GM19468 (cell line): ENCODE results near the gene MYH10.

Experiments used
- ATAC-seq: cut with Tn5 transposase; IDR thresholded peaks from one replicate; pipeline ENCODE4 v1.9.1; 2021; ENCODE audit warnings: mild to moderate bottlenecking, moderate library complexity, moderate number of reproducible peaks; ENCODE audit not compliant: unreplicated experiment; ENCODE audit errors: extremely low read depth

MYH10 gene

DNA sequence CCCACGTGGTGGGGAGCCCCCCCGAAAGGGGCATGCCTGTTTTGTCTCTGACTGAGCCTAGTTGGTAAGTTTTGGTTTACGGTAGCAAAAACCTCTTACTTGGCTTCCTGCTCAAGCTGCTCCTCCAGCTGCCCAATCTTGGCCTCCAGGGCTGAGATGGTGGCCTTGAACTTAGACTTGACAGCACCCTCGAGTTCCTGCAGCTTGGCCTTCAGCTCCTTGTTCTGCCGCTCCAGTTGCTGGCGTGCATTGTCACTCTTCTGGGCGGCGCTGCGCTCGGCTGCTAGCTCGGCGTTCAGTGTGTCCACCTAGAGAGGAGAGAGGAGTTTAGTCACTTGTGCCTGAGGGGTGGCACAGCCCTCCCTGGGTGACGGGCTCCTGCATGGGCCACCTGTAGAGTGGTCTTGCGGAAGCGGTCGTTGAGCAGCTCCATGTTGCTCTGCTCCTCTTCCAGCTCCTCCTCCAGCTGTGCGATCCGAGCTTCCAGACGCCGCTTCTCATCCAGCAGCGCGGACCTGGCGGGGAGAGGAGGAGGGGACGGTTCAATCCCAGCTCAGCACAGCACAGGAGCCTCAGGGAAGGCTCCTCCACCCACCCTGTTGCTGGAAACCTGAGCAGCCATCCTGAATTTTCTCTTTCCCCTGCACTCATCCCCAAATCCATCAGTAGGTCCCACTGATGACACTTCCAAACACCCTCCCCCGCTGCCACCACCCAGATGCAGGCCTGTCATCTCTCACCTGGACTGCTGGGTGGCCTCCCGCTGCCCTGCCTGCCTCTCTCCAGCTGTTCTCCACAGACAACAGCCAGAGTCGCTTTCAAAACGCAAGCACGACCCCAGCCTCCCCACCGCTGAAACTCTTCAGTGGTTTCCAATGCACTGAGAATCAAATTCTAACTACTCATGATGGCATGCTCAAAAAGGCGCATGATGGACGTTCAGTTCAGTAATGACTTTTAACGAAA, 150.2 kb downstream of the MYH10 start:
- no peak for ATAC-seq

DNA sequence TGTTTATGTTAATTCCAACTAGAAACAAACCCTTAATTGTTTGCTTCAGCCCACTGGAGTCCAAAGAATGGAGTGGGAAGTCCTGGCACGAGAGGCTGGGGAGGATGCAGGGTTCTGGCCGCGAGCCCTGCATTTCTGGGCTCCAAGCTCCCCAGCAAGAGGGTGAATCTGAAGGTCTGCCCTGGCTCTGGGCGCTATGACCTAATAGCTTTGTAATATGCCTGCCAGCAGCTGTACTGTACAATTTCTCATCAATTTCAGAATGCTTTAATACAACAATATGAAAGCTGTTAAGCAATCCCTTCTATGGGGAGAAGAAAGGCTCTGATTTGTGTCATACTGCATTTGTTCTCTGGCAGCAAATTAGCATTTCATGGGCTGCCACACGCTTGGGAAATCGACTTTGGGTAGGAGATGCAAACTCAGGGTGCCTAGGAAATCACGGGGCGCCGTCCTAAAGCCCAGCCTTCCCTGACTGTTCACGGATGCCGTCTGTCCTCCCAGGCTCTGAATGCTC, 151.0 kb downstream of the MYH10 start:
- no peak for ATAC-seq

DNA sequence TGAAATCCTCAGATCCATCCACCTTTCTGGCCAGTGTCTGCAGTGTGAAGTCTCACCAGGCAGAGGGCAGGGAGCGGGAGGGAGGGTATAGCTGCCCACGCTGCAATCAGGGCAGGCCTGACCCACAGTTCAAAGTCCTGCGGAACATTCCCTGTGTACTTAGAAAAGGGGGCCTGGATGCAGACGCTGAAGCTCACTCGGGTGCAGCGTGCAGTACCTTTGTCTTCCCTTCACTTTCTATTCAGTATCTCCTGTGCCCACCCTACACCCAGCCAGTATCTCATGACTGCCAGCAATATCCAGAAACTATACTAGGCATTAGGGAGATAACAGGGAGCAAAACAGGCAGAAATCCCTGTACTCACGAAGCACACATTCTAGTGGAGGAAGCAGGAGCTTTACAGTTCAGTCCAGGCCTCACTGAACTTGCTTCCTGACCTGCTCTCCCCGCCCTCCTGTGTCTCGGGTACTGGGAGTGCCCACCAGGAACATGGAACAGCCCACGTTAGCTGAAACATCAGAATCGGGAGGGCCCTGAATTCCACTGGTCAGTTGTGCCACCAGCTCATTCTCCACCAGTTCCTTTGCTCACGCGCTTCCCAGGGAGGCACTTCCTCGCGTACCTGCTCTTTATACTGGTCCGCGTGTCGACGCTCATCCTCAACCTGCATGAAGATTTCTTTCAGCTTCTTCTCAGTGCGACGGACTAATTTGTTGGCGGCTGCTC, 152.6 kb downstream of the MYH10 start:
- no peak for ATAC-seq

DNA sequence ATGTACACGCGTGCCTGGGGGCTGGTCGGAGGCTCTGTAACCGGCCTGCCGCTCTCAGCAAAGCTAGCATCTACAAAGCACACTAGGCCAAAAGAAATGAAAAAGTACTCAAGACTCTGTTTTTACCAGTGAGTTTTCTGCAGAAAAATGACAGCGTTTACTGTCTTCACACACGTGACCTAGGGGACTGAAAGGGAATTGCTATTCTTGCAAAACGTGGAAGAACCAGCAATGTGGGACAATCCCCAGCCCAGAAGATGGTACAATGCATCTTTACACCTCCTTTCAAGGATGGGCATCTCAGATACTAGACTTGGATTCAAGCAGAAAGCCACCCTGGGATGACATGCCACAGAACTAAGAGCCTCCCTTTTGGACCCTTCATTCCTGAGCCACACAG, 153.4 kb downstream of the MYH10 start:
- no peak for ATAC-seq

DNA sequence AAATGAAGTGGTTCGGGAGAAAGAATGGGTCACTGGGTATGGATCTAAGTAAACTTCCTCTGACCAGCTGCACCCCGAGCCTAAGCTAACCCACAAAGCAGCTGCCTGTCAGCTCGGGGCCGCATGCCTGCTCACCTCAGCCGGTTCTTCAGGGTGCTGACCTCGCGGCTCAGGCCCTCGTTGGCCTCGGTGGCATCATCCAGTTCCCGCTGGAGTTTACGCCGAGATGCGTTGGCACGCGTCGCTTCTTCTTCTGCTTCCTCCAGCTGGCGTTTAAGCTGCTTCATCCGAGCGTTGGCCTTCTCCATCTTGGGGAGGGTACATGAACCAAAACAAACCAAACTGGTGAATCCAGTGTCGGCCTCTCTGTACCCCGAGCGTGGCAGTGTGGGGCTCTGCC, 153.8 kb downstream of the MYH10 start:
- no peak for ATAC-seq

DNA sequence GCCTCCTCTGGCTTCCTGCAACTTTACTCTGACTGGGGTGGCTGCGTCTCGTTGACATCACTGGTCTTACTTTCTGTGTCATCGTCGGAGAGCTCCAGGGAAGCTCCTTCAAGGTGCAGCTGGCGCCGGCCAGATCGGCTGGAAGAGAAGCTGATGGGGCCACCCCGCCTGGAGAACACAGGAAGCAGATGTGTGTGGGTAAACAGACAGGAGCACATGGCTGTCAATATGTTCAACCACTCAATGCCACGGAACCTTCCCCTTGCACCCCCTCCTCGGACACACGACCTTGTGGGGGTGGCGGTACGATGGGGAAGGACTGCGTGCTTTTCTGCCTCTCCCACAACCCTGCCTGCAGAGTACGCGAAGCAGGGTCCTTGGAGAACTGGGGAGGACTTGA, 154.7 kb downstream of the MYH10 start:
- no peak for ATAC-seq

DNA sequence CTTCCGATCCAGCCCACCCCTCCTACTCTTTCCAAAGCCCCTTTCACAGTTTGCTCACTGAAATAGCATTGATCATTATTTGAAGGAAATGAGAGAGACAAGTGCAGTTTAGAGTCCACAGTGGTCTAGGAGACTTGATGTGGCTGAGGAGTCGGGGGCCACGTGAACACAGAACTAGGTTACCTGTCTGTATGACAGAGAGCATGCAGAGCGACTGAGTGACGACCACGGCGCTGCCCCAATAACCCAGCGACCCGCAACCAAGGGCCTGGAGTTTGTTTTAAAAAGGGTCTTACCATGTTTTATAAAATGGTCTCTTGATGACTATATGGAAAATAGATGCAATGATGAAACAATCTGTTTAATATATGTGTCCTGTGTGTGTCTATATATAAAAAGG, 155.3 kb downstream of the MYH10 start:
- ATAC-seq, result no peak

DNA sequence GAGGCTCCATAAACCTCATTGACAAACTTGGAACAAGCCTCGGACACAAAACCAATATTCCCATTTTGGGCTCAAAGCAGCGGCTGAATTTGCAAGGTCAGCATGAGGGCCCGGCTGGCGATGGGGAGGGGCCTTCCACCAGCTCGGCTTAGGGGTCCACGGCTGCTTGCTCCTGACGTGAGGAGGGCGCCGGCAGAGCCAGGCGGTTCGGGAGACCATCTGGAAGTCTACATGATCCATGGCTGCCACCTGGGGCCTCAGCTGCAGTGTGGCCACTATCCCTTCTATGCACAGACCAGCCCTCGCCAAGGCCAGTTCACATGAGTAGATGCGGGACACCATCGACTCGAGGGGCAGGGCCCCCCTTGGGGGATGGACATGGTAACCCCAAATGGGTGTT, 155.7 kb downstream of the MYH10 start:
- ATAC-seq, result no peak

DNA sequence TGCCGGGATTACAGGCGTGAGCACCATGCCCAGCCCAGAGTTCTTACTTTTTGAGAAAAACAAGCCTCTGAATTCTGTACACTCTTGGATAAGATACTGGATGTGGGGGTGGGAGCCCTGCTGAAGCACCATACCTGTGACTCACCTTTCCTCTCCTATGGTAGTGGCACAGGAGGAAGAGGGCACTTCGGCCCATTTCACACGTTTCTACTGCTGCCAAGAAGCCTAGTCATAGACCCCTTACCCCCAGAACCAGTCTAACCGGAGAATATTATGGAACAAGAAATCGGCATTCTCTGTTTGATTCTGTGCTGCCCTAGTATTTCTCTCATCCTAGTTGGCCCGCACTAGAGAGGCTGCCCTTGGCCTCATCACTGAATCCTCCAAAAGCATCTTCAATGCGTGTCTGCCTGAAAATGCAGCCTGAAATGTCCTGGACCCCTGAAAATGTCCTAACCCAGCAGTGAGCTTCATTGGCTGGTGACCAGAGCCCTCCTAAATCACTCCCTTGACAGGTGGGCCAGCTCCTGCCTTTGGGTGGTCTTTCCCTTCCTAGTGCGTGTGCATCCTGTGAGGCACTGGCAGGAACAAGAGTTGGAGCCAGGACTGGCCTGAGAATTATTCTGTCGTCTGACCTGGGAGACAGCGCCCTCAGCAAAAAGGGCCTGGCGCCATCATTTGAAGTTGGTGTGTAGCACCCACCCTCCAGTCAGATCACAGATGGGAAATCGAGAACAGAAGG, 156.9 kb downstream of the MYH10 start:
- no peak for ATAC-seq

DNA sequence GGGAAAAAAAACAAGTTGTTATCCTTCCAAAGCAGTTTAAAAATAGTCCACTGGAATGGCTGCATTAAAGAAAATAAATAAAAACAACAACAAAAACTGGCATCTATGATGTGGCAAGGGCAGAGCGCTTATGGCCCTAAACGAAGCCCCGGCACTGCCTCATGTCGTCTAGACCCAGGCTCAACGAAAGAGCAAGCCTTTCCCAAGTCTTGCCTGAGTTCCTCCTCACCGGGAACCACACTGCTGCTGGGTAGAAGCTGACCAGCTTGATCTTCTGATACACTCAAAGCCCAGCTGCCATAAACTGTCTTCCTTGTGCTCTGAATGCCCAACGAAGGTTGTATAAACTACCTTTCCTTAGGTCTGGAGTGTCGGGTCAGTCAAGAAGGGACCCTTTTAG, 157.9 kb downstream of the MYH10 start:
- no peak for ATAC-seq

DNA sequence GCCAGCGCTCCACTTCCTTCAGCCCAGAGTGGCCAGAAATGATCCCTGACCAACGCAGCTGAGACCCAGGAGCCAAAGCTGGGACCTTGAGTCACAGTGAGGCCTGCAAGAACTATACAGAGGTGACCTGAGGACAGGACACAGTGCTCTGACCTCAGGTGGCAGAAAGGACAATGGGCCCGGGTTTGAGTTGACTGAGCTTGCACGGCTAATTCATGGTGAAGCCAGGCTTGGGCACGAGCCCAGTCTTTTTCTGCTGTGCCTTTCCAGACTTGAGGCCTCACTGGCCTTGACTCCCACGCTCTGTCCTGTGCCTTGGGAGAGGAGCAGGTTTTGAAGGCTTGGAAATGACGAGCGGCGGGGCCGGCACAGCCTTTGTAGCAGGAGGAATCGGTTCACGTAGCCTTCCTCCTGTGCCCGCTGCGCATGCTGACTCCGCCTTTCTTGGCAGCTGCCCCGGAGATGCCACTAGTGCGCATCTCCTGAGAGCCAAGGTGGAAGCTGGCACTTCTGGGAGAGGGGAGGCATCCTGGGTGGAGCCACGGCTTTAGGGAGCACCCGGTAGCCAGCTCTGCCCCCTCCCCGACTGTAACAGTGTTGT, 160.0 kb downstream of the MYH10 start:
- no peak for ATAC-seq

DNA sequence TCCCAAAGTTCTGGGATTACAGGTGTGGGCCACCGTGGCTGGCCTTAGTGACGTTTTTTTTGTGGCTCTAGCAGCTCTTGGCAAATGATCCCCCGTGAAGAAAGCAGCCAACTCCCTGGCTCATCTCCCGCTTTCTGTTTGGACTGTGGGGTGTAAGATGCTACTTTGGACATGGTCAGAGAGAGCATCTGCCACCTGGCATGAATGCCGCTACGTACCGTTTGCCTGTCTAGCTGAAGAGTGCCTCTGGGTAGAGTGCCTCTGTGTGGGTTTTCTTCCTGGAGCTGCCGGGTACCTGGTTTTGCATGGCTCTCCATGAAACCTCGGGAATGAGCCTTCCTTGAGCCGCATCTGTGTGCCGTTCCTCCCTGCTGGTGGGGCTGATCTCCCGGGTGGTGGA, 160.6 kb downstream of the MYH10 start:
- ATAC-seq, result no peak

DNA sequence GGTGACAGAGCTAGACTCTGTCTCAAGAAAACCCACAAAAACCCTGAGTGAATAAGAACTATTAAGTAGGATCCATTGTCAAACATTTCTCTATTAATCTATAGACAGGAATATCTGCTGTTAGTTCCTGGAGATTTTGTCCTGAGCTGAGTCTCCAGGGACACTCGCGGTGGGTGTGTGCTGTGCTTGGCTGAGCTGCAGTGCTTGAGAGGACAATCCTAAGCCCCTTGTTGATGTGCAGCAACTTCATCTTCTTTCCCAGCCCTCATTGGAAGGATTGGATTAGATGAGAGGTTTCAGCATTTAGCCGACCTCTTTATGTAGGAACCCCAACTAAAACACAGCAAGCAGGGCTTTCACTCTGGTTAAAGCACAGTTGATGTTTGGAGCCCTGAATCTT, 161.5 kb downstream of the MYH10 start:
- no peak for ATAC-seq

DNA sequence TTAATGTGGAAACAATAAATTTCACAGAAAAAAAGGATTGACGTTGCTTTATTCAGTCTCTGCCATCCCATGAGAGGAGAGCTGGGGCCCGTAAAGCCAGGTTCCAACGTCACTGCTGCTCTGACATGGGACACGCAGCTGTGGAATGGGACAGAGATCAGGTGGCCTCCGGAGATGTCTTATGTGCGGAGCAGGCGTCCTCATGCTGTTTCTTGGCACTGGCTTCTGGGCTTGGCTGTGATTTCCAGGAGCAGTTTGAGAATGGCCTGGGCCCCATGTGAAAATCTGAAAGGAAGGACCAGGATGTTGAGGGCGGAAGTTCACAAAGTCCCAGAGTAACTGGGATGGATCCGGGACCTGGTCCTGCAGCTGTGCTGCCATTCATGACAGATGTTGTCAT, 162.4 kb downstream of the MYH10 start:
- no peak for ATAC-seq

DNA sequence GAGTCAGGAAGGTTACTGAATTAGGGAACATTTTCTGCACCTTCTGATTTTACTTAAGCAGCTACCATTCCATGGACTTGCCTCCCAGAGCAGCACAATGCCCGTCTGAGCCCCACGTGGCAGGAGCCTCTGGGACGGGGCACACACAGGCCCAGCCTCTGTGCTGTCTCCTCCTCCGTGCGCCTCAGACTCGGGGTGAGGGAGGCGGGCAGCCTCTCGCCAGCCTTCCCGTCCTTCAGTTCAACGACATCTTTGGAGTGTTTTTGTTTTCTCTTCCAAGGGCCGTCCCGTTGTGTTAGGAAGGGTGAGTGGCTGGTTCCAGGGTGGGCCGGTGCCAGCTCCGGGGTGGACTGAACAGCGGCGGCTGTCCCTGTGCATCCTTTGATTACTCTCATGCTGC, 163.0 kb downstream of the MYH10 start:
- no peak for ATAC-seq

DNA sequence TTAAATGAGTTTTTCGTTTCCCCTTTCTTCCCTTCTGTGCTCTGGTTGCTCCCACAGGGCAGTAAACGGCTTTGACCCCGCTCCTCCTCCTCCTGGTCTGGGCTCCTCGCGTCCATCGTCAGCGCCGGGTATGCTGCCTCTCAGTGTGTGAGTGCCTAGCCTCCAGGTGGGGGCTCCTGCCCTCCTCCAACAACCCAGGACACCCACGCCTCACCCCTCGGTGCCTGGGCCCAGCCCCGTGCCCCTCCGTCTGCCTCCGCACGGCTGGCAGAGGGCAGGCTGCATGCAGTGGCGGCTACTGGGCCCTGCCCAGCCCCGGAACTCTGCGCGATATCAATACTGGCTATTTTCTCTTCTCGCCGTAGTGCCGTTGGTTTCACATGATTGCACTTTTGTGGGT, 163.7 kb downstream of the MYH10 start:
- ATAC-seq, result no peak

DNA sequence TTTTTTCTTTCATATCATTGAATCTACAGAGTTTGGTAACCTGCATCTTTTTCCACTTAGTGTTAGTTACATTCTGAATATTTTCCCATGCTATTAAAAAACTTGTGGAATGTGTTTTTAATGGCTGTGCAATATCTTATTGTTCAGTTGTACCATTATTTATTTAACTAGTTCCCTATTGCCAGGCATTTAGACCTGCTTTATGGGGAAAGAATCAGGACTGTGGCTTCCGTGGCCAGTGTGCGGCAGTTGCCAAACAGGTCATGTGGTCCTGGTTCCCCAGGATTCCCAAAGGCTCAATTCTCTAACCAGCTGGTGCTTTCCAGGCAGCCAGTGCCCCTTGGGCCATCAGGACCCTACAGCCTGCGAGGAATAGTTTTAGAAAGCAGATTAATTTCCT, 164.1 kb downstream of the MYH10 start:
- ATAC-seq, result no peak

DNA sequence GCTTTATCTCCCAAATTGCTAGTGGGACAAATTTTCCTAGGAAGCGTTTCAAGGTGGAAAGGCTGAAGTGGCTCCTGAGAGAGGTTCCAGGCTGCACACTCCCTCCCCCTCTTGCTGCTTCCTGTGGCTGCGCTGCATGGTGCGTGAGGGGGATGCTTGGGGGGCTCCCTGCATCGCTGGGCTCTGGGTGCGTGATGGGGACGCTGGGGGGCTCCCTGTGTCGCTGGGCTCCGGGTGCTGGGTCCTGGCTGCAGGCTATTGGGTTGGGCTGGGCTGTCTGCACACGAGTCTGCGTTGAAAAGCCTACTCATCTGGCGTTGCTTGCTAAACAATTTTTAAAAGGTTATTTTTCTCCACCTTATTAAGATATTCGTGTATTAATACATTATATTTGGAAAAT, 164.8 kb downstream of the MYH10 start:
- ATAC-seq, result no peak

DNA sequence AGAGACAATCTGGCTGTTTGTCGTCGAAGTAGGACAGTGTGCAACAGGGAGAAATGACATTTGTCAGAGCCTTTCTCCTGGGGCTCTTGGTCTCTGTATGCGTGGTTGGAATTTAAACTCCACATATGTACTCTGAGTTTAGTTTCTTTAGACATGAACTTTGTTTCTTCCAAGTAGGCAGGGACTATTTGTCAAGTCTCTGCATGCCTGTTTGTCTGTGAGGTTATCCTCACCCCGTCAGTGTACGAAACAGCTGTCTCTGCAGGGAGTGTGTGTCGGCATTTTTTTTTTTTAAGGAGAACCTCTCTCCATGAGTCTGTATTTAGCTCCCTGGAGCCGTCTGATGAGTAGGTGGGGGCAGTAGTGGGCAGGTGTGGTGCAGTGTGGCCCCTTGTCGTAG, 165.2 kb downstream of the MYH10 start:
- ATAC-seq, result no peak

DNA sequence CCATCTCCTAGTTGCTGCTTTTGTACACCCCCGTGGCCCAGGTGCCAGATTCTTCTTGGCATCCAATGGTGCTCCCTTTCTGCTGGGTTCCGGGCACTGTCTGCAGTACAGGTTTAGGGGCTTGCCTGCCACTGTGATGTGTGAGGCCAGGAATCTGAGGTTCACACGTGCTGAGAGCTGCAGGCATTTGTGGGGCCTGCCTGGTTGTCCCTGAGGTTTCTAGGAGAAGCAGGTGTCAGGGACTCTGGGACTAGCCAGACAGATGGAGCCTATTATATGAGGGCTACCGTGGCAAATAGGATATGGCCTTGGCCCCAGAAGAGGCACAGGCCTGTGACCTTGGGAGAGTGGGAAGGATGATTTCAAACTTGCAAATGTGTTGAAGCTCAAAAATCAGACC, 165.6 kb downstream of the MYH10 start:
- no peak for ATAC-seq
